Stomach (tissue), 9 donors: ENCODE measurements around the gene RERE. TPM values are rescaled to one million over a fixed set of nuclear protein-coding genes. Genes with fewer than 3 reads are reported as not detected.
A peak's percentile ranks its signal among the peaks of the same experiment; 100 is the strongest.

Experiments
- DNase-seq, 2 donors: peaks; one replicate each; pipeline versions ENCODE4 v3.0.0 to v3.0.0-alpha.2; 2013 to 2019
- H3K27ac ChIP-seq, 5 donors: fragments of 200-600 bp in 4 of 5; sonication (generic) in 4 of 5; one replicate each; pipeline ENCODE4 v1.5.1; 2013 to 2019; ENCODE audit warnings: mild to moderate bottlenecking in 1 of 5, moderate library complexity in 1 of 5
- H3K27me3 ChIP-seq, 3 donors: fragments of 200-600 bp; sonication (generic); one replicate each; pipeline ENCODE4 v1.5.1; 2017 to 2019; ENCODE audit warnings: mixed run types in 1 of 3
- H3K36me3 ChIP-seq, 4 donors: fragments of 200-600 bp; sonication (generic); 1 replicate in 3 of 4; 2 replicates in 1 of 4; pipeline ENCODE4 v1.5.1; 2016 to 2019
- H3K4me1 ChIP-seq, 4 donors: fragments of 200-600 bp; sonication (generic); one replicate each; pipeline ENCODE4 v1.5.1; 2016 to 2019
- H3K4me3 ChIP-seq, 4 donors: fragments of 200-600 bp; sonication (generic) in 3 of 4; one replicate each; pipeline ENCODE4 v1.5.1; 2016 to 2019; ENCODE audit warnings: mild to moderate bottlenecking in 1 of 4
- H3K9me3 ChIP-seq, 4 donors: fragments of 200-600 bp; sonication (generic); one replicate each; pipeline ENCODE4 v1.5.1; 2016 to 2019
- EP300 ChIP-seq: sonication (generic); formaldehyde crosslinking; IDR thresholded peaks from one replicate; pipeline ENCODE4 v1.6.1; 2017; ENCODE audit warnings: antibody characterized with exemption
- POLR2A ChIP-seq, 4 donors: fragments of 450-650 bp; IDR thresholded peaks; one replicate each; pipeline ENCODE4 v1.6.1; 2016; ENCODE audit warnings: antibody characterized with exemption in 4 of 4, control low read depth in 2 of 4, mild to moderate bottlenecking in 1 of 4, moderate library complexity in 1 of 4
- POLR2AphosphoS5 ChIP-seq, 3 donors: sonication (generic); formaldehyde crosslinking; IDR thresholded peaks; one replicate each; pipeline ENCODE4 v1.6.1; 2016; ENCODE audit warnings: antibody characterized with exemption in 3 of 3
- WGBS, 5 donors: extraction: QIAGEN DNeasy Blood & Tissue Kit in 3 of 5; methylation state at CpG; one replicate each; pipeline versions ENCODE4 v1.1.5 to v1.1.7; 2013 to 2018; 5-methylcytosine and 5-hydroxymethylcytosine counted together
- intact Hi-C: fragments of 100-400 bp; cut with DNase I; formaldehyde crosslinking; loops from one replicate; pipeline ENCODE4 v1.15.1; 2023; ENCODE audit warnings: low total_unique reads
- polyA plus RNA-seq, 3 donors: library from polyadenylated mRNA; stranded (reverse); fragments of 200-250 nt; gene quantifications; one replicate each; pipeline ENCODE4 v1.2.3, GENCODE V29; 2013
- total RNA-seq, 5 donors: library from RNA; depleted of rRNA; stranded (reverse); fragments of >200 nt; gene quantifications; one replicate each; pipeline versions ENCODE4 v1.1.0 to v1.2.3, GENCODE V29; 2014 to 2016
- TF ChIP-seq, protein P1 (sequence below), 7 experiments: fragments of 450-650 bp in 4 of 7; fragments of 200-600 bp in 3 of 7; sonication (generic) in 3 of 7; IDR thresholded peaks; one replicate each; pipeline ENCODE4 v1.5.1; 2016 to 2019; ENCODE audit warnings: antibody characterized with exemption in 7 of 7, control low read depth in 2 of 7, mild to moderate bottlenecking in 1 of 7
- donor health status: healthy with polysubstance abuse.
- donor health status: Bipolar disorder and iron deficiency.
- donor health status: healthy.

Gene RERE
- total and polyA plus RNA-seq, 8 donors, result 15.6 to 198 (median 79.3) TPM

DNA sequence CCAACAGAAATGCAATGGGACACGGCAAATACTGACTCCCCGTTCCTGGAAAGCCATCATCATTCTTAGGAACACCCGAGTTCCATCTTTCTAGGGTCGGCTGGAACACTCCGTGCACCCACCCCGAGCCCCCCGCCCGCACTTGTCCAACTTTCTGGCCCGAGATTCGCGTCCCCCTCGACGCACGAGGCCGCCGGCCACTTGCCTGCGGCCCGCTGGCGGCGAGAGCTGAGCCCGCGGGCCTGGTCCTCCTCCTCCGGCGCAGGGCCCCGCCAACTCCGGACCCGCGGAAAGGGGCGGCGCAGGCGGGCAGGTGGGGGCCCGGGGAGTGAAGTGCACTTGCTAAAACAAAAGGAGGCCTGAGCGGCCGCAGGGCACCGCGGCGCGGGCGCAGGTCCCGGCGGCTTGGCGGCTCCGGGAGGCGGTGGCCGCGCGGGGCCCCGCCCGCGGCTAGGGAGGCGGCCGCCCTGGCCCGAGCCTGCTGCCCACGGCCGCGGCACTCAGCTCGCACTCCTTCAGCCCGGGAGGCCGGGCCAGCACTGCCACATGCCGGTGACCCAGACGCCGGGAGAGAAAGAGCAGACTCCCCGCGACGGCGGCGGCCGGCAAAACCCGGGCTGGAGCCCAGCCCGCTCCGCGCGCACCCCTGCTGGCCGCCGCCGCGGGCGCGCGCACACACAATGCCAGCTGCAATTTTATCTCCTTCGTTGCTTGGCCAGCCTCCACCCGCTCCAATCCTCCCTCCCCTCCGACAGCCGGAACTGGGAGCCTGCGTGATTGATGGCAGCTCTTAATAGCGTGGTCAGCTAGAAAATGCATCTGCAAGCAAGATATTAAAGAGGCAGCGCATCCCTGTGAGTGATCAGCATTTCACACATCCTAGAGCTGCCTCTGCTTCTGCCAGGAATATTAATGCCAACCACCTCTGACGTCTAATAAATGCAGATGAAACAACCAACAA is 114.3 kb downstream of the RERE start:
- H3K4me1 ChIP-seq, result peaks cover 24 to 82% (median 54%) of the 10 kb centered on the region in 4 donors
- peak overlapping the region; percentile 87 to 97 (median 95) for H3K27ac ChIP-seq
- TF ChIP-seq POLR2AphosphoS5 (IDR thresholded peaks at IDR 0.05) (peak; percentile 40 to 88 (median 83)), EP300 (no peak)
- TF ChIP-seq, protein P1, sequence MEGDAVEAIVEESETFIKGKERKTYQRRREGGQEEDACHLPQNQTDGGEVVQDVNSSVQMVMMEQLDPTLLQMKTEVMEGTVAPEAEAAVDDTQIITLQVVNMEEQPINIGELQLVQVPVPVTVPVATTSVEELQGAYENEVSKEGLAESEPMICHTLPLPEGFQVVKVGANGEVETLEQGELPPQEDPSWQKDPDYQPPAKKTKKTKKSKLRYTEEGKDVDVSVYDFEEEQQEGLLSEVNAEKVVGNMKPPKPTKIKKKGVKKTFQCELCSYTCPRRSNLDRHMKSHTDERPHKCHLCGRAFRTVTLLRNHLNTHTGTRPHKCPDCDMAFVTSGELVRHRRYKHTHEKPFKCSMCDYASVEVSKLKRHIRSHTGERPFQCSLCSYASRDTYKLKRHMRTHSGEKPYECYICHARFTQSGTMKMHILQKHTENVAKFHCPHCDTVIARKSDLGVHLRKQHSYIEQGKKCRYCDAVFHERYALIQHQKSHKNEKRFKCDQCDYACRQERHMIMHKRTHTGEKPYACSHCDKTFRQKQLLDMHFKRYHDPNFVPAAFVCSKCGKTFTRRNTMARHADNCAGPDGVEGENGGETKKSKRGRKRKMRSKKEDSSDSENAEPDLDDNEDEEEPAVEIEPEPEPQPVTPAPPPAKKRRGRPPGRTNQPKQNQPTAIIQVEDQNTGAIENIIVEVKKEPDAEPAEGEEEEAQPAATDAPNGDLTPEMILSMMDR (IDR thresholded peaks at IDR 0.05), result peak in 2 of 7 experiments; percentile 7 to 48
- DNase-seq, result peak; percentile 94 to 97
- no peaks in the 10 kb centered on the region for H3K9me3 ChIP-seq
- intact Hi-C loops, result no loop called here
- H3K4me3 ChIP-seq, result peak overlapping the region; percentile 64 to 72 (median 67)
- 0 to 2% (median 1%) methylated on average over 47 to 88 of the region's 88 CpGs for WGBS, 5 donors
- H3K27me3 ChIP-seq, result no peaks in the 10 kb centered on the region
- H3K36me3 ChIP-seq, result no peaks in the 10 kb centered on the region

DNA sequence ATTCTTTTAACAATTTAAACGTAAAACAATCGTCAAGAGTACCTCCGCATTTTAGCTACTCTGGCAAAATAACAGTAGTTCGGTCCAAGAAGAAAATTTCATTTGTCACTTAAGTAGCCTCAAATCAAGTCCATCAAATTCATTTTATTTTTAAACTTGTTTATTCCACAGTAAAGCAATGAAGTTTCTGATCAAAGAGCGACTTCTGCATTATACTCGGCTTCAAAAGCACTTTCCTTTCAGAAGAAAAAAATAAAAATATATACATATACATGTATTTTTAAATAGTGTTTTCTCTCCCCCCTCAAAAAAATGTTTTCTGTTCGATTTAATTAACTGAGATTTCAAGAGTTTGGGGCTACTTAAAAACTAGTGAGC is 115.0 kb downstream of the RERE start:
- TF ChIP-seq POLR2AphosphoS5 (IDR thresholded peaks at IDR 0.05) (no peak), EP300 (no peak), POLR2A (IDR thresholded peaks at IDR 0.05) (no peak)
- TF ChIP-seq, protein P1 (IDR thresholded peaks at IDR 0.05), result no peak
- H3K36me3 ChIP-seq, result no peaks in the 10 kb centered on the region
- no peaks in the 10 kb centered on the region for H3K9me3 ChIP-seq
- no peak for DNase-seq
- 8 to 12% (median 9%) methylated on average over 7 of the region's 7 CpGs for WGBS, 5 donors
- peak overlapping the region; percentile 64 to 72 (median 67) for H3K4me3 ChIP-seq
- no peaks in the 10 kb centered on the region for H3K27me3 ChIP-seq
- intact Hi-C loops, result no loop called here
- H3K27ac ChIP-seq, result peak overlapping the region; percentile 87 to 97 (median 95)
- H3K4me1 ChIP-seq, result peaks cover 27 to 88% (median 56%) of the 10 kb centered on the region in 4 donors

DNA sequence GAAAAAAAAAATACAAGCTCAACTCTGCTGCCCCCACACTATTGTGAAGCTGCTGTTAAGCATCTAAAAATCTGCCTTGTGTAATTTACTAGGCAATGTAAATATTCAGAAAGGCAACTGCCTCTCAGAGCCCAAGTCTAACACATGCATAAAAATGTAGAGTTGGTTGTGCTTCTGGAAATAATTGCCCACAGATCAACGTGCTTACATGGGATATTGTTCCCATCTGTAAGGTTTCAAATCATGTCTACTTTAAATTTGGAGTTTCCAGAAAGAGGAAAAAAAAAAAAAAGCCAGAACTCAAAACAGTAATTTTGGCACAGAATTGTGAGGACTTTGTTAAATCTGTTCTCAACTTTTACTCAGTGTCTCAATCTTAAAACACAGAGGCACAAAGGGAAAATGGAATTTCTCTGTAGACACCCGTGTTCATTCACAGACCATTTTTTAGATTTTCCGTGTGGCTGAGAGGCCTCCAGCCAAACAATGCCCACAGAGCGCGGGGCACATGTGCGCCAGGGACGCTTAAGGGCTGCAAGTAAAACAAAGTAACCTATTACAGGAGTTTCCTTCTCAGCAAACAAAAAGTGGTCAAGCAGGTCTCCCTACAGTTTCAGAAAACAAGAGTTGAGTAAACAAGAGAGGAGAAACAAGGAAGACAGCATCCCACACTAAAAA is 115.5 kb downstream of the RERE start:
- Histone ChIP-seq H3K27ac (peak overlapping the region; percentile 80 to 96 (median 91)), H3K27me3 (no peaks in the 10 kb centered on the region), H3K4me1 (peaks cover 27 to 84% (median 53%) of the 10 kb centered on the region in 4 donors), H3K9me3 (no peaks in the 10 kb centered on the region), H3K36me3 (no peaks in the 10 kb centered on the region), H3K4me3 (peak overlapping the region; percentile 64 to 72 (median 67))
- intact Hi-C loops, result no loop called here
- TF ChIP-seq, protein P1 (IDR thresholded peaks at IDR 0.05), result no peak
- TF ChIP-seq EP300 (no peak), POLR2A (IDR thresholded peaks at IDR 0.05) (no peak), POLR2AphosphoS5 (IDR thresholded peaks at IDR 0.05) (peak; percentile 29 to 53 (median 48))
- peak; percentile 68 to 91 for DNase-seq
- WGBS, 5 donors, result 3 to 26% (median 7%) methylated on average over 7 of the region's 7 CpGs

DNA sequence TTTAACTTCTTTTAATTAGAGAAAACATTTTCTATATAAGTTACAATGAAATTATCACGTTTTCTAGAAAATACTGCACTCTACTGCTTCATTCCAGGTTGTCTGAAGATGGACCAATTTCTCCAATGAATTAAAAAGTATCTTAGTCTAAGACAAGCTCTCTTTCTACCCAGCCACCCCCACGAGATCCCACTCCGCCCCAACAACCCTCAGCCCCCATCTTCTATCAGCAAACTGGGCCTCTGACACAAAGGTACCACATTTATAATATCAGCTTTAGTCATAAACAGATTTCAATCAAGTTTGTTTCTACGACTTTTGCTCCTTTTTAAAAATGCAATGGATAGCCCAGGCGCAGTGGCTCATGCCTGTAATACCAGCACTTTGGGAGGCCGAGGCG is 117.8 kb downstream of the RERE start:
- no peak overlapping the region for H3K27ac ChIP-seq
- H3K4me3 ChIP-seq, result no peak overlapping the region
- H3K27me3 ChIP-seq, result no peaks in the 10 kb centered on the region
- TF ChIP-seq POLR2AphosphoS5 (IDR thresholded peaks at IDR 0.05), result no peak
- TF ChIP-seq EP300, result no peak
- TF ChIP-seq POLR2A (IDR thresholded peaks at IDR 0.05), result no peak
- TF ChIP-seq, protein P1 (IDR thresholded peaks at IDR 0.05), result no peak
- no peaks in the 10 kb centered on the region for H3K9me3 ChIP-seq
- intact Hi-C loops, result no loop called here
- H3K4me1 ChIP-seq, result peaks cover 27 to 67% (median 45%) of the 10 kb centered on the region in 4 donors
- DNase-seq, result no peak
- no peaks in the 10 kb centered on the region for H3K36me3 ChIP-seq
- 89 to 95% (median 92%) methylated on average over 7 of the region's 7 CpGs for WGBS, 5 donors
